Subcutaneous adipose tissue (tissue), 4 donors: ENCODE results near the gene MAGI2. TPM values are rescaled to one million over a fixed set of nuclear protein-coding genes. Genes with fewer than 3 reads are reported as not detected.

Experiments used
- CTCF ChIP-seq: fragments of 450-650 bp; IDR thresholded peaks from one replicate; pipeline ENCODE4 v1.5.1; 2016; ENCODE audit warnings: low read depth, mild to moderate bottlenecking, control low read depth, antibody characterized with exemption, moderate library complexity
- total RNA-seq, 4 donors: library from RNA; depleted of rRNA; stranded (reverse); fragments of >200 nt; gene quantifications; one replicate each; pipeline ENCODE4 v1.1.0, GENCODE V29; 2016

Gene MAGI2
- total RNA-seq, 4 donors from 2014 or later: 13.7 to 22.9 (median 17.7) TPM

GRCh38 chr7:79352323-79352722 is 101.1 kb downstream of the MAGI2 start:
- TF ChIP-seq CTCF: no peak

- no peak for TF ChIP-seq CTCF
These were observed 106.1 kb downstream of the MAGI2 start for GRCh38 chr7:79347351-79347750.

- TF ChIP-seq CTCF: no peak
These were observed 111.6 kb downstream of the MAGI2 start for GRCh38 chr7:79341902-79342301.

GRCh38 chr7:79340212-79340611 is 113.3 kb downstream of the MAGI2 start:
- no peak for TF ChIP-seq CTCF

- TF ChIP-seq CTCF: no peak
These were observed 114.1 kb downstream of the MAGI2 start for GRCh38 chr7:79339208-79339925.

- no peak for TF ChIP-seq CTCF
These were observed 115.8 kb downstream of the MAGI2 start for GRCh38 chr7:79337717-79338116.

- no peak for TF ChIP-seq CTCF
These were observed 118.6 kb downstream of the MAGI2 start for GRCh38 chr7:79334841-79335240.
